GM21737 (cell line): Measurements from ENCODE around the gene C7orf57.

ENCODE experiments used
- ATAC-seq: cut with Tn5 transposase; IDR thresholded peaks from one replicate; pipeline ENCODE4 v1.9.1; 2021; ENCODE audit warnings: mild to moderate bottlenecking, moderate library complexity; ENCODE audit not compliant: unreplicated experiment

C7orf57 gene

DNA sequence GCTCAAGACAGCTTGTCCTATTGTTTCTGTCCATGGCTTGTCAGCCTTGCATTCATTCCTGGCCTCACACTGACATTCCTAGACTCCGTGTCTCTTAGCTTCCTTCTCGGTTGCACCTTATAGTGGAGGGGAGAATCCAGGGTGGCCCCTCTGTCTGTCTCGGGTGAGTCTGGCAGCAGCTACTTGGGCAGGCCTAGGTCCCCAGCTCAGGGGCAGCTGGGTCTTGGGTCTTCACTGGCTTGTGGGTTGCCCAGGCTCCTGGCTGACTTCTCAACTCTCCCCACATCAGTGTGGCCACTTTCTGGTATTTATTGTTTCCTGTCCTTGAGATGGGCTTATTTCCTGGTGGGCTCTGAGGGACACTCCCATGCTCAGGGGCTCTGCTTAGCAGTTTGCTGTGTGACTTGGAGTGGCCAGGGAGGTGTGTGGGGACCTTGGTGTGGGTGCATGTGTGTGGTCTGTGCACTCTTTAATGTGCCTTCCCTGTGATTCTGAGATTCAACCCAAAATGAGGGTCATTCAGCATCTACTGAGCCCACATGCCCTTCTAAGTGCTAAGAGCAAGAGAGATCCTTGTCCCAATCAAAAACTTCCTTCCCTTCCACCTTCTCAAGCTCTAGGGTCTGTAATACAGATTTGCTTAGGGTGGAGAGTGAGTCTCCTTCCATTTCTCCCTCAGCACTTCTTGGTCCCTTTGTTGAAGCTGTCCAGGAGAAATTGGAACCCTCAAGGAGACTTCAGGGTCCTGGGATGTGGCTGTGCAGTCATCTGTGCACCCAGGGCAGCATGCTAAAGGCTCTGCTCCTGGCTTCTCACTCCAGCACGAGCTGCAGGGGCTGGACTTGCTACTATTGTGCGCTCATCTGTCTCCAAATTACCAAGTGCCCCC, 73.9 kb downstream of the C7orf57 start:
- ATAC-seq, result no peak

DNA sequence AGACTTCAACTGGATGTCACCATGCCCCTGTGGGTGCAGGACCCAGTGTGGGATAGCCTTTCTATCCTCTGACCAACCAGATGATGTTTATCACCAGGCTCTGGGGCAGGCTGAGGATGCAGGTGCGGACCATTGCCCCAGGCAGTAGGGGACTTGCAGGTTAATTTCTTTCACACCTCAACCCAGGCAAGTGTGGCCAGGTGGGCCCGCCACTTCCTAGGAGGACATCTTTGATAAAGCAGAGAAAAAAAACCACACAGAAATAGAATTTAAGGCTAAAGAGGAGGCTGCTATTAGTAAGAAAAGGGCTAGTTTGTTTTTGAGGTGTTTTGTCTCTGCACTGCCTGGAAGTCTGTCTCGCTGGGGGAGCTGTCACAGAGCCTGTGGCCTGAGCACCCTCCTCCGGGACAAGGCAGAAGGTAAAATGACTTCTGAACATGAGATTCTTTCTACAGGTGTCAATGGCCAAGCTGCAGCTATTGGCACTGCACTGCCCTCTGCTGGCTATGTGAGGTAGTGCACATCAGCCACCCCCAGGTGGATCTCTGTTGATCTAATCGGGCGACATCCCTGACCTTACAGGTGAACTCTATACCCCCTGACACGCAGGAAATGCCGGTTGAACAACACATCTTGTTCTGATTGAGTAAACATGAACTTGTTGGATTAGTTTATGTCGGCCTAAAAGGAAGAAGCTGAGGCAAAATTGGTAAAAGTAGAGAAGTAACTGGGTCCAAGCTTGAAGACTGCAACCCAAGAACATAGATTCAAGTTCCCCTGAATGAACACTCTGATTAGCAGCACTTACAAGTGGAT, 74.7 kb downstream of the C7orf57 start:
- ATAC-seq, result peak; percentile 74

DNA sequence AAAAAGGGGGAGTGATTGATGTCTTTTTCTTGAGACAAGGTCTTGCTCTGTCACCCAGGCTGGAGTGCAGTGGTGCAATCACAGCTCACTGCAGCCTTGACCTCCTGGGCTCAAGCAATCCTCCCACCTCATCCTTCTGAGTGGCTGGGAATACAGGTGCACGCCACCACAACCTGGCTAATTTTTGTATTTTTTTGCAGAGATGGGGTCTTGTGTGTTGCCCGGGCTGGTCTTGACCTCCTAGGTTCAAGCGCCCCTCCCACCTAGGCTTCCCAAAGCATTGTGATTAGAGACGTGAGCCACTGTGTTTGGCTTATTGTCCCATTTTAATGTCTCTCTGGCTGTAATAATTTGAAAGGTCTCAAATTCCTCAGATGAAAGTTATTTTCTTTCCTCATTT, 75.5 kb downstream of the C7orf57 start:
- ATAC-seq, result no peak
